Anterior cingulate cortex (tissue), 58 donors: Measurements from ENCODE around the gene CRYBG1.
A peak's percentile ranks its signal among the peaks of the same experiment; 100 is the strongest.

Experiments used
- DNase-seq, 58 donors: peaks; one replicate each; lab custom pipeline; 2025; lab: John Stamatoyannopoulos, UW

The CRYBG1 gene

DNA sequence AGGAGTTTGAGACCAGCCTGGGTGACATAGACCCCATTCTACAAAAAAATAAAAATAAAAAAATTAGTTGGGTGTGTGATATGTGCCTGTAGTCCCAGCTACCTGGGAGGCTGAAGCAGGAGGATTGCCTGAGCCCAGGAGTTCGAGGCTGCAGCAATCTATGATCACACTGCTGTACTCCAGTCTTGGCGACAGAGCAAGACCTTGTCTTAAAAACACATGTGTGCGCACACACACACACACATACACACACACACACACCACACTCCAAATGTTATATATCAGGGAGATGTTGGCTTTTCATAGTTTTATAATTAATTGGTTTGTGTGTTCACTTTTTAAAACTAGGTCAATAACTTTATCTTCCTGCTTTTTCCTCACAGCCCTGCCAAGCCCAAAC lies 158.2 kb downstream of the CRYBG1 start:
- no peak for DNase-seq

DNA sequence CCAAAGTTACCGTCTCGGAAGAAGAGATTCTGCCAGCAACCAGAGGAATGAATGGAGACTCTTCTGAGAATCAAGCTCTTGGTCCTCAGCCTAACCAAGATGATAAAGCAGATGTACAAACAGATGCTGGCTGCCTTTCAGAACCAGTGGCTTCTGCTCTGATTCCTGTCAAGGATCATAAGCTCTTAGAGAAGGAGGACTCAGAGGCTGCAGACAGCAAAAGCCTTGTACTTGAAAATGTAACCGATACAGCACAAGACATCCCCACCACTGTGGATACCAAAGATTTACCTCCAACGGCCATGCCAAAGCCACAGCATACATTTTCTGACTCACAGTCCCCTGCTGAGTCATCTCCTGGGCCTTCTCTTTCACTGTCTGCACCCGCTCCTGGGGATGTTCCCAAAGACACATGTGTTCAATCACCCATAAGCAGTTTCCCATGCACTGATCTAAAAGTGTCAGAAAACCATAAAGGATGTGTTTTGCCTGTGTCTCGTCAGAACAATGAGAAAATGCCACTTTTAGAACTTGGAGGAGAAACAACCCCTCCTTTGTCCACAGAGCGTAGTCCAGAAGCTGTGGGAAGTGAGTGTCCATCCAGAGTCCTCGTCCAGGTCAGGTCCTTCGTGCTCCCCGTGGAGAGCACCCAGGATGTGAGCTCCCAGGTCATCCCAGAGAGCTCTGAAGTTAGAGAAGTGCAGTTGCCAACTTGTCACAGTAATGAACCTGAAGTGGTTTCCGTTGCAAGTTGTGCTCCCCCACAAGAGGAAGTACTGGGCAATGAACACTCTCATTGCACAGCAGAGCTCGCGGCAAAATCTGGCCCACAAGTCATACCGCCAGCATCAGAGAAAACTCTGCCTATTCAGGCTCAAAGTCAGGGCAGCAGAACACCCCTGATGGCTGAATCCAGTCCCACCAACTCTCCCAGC lies 159.2 kb downstream of the CRYBG1 start:
- peak in 6 of 58 donors; percentile 1 to 43 (median 16) for DNase-seq

DNA sequence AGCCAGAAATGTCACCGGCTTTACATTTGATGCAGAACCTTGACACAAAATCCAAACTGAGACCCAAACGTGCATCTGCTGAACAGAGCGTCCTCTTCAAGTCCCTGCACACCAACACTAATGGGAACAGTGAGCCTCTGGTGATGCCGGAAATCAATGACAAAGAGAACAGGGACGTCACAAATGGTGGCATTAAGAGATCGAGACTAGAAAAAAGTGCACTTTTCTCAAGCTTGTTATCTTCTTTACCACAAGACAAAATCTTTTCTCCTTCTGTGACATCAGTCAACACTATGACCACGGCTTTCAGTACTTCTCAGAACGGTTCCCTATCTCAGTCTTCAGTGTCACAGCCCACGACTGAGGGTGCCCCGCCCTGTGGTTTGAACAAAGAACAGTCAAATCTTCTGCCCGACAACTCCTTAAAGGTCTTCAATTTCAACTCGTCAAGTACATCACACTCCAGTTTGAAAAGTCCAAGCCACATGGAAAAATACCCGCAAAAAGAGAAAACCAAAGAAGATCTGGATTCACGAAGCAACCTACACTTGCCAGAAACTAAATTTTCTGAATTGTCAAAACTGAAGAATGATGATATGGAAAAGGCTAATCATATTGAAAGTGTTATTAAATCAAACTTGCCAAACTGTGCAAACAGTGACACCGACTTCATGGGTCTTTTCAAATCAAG lies 160.3 kb downstream of the CRYBG1 start:
- DNase-seq: no peak

DNA sequence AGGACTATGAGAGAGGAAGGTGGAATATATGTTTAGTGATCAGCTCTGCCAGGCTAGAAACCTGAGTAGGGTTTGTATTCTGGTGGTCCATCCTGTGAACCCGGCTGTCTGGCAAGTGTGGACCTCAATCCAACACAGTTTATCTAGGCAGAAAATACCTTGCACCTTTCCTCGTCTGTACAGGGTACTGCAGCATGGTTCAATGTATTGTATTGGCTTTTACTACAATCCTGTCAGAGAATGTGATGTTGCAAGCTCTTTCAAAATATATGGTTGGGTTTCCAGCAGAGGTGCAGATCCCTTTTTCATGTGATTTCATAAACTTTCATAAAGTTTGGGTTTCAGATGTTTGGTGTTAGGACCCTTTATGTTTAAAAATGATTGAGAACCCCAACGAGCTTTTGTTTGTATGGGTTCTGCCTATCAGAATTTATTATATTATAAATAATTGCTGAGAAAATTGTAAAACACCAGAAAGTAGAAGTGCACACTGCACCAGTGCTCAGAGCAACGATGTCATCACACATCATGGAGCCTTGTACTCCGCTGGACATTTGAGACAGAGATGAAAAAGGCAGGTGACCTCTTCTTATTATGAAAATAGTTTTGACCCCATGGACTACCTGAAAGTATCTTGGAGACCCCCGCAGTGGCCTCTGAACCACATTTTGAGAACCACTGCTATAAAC lies 162.2 kb downstream of the CRYBG1 start:
- DNase-seq: no peak

DNA sequence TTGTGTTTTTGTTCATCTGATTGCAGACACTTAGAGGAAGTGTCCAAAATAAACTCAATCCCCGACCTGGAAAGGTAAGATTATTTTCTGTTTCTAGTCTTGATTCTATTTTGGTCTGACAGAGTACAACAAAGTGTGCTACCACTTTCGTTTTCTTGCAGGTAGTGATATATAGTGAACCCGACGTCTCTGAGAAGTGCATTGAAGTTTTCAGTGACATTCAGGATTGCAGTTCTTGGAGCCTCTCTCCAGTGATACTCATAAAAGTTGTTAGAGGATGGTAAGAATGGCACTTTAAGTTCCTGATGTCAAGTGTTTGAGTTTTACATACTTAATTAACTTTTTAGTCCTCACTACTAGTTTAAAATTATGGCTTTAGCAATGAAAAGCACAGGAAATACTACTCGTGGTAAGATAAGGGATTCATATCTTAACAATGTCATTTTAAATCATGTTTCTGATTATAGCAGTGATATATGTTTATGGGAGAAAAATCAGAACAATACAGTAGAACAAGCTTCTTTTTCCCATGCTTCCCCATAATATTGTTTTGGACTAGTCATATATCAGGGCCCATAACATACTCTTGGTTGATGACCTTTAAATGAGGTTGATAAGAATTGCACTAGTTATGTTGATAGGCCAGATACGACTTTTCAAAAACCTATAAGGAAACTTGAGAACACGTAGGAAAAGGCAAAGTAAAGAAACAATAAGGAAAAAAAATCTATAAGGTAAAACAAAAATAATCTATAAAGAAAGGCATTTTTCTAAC lies 164.8 kb downstream of the CRYBG1 start:
- DNase-seq: no peak

DNA sequence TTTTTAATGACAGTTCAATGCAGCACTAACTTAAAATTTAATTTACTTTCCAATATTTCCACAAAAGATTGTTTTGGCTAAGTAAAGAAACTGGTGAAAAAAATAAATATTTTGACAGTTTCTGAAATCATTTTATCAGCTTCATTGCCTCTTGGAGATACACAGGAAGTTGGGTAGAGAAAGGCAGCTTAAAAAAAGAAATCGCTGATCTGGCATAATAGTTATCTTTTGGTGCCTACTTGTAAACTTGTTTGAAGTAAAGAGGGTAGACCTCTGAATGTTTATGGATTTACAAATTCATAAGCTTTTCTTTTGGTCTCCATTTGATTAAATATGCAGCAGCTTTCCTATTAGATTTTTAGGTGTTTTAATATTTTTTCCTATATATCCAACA lies 165.4 kb downstream of the CRYBG1 start:
- DNase-seq: no peak

DNA sequence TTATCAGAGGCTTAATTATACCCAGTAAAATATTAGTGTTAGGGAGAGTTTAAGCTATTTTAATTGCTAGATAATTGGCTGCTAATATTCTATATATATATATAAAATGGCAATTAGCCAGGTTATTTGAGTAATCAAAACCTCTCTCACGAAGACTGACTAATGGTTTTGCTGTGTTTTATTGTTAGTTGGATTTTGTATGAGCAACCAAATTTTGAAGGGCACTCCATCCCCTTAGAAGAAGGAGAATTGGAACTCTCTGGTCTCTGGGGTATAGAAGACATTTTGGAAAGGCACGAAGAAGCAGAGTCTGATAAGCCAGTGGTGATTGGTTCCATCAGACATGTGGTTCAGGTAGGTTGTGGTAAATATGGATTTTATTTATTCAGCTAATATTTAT lies 166.6 kb downstream of the CRYBG1 start:
- no peak for DNase-seq

DNA sequence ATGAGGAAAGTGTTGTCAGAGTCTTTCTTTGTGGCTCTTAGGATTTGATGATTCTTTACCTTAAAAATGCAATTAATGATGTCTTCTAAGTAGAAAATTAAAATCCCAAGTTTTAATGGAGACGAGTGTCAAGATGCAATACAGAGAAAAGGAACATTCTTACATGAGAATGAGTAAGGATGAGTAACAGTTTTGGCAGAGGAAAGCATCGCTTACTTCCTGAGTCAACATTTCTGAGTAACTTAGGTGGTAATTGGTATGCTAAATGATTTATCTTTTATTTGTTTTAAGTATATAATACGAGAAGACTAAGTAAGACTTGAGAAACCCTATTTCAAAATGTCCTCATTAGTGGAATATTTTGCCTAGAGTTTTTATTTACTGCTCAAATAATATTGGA lies 167.5 kb downstream of the CRYBG1 start:
- no peak for DNase-seq

DNA sequence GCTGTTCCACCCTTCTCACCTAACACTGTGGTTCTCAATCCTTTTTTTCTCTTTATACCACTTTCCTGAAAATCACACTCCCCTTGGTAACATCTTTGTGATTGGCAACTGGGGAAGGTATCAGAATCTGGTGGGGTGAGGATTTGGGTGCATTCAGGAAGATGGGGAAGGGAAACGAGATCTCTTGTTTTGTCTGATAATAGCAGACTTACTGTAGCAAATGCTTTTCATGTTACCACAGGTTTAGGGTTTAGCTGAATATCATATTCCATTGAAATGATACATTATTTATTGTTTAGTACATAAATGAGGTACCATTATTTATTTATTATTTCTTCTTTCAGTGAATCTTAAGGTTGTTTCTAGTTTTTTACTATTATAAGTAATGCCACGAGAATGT lies 168.0 kb downstream of the CRYBG1 start:
- DNase-seq: no peak

DNA sequence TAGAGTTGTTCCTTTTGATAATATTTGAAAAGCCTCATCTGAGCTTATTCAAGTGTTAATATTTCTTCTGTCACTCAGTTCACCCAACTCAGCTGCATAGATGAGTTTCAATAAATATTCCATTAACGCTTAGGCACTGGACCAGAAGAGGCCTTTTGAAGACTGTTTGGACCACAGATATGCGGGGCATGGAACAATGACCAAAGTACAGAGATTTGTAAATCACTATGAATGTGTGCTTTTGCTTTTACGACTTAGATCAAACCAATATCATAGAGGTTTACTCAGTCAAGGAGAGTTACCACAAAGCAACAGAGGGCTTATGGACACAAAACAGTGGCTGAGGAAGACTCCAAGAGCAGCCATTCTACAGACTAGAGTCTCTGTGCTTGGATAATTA lies 168.9 kb downstream of the CRYBG1 start:
- no peak for DNase-seq

DNA sequence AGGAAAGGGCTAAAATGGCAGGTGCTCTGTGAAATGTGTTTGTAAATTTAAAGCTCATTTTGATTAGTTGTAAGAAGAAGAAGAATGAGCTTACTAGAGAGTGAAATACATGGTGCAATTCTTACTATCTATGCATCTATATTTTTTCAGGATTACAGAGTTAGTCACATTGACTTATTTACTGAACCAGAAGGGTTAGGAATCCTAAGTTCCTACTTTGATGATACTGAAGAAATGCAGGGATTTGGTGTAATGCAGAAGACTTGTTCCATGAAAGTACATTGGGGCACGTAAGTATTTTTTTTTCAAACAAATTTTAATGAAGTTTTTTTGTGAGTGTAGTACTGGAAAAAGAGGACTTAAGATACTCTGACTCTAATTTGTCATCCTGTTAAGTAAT lies 169.5 kb downstream of the CRYBG1 start:
- DNase-seq: no peak

DNA sequence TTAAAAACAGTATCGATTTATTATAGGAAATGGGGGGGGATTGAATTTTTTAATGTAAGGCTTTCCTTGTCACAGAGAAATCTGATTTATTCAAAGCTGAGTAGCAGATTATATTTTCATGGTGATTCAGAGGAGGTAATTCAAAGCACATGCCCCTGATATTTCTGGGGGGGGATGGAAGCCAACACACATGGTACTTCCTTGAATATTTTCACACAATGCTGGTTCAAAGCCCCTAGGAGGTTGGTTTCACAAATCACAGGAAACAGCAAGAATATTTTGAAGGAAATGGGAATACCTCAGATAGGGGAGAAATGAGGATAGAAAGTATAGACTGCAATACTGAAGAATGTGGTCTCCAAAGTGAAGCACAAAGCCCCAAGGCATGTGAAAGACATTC lies 170.0 kb downstream of the CRYBG1 start:
- DNase-seq: no peak

DNA sequence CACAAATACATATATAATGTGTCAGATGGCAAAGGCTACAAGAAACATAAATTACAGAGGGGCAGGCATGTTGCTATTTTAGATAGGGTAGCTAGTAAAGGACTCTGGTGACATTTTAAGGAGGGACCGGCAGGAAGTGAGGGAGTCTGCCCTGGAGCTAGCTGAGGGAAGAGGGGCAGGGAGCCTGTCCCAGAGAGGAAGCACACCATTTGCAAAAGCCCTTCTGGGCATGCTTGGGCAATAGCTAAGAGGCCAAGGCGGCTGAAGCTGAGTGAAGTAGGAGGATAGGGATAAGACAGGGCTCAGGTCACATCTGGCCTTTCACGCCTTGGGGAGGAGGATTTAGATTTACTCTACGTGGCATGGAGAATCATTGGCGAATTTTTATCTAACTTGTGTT lies 172.5 kb downstream of the CRYBG1 start:
- no peak for DNase-seq

DNA sequence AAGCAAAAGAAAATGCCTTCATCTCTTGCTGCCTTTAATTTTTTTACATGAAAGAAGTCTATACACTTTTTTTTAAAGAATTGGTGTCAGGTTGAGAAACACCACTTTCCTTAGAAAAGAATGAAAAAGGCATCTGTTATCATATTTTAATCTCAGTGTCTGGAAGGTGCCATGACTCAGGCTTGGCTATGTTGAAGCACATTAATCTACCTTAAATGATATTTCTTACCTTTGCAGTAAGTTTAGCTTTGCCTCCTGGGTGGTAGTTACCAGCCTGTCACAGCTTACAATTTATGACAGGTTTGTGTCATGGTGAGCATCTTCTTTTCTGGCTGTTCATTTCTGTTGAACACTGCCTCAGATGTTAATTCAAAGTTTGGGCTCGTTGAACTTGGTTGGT lies 173.5 kb downstream of the CRYBG1 start:
- no peak for DNase-seq

DNA sequence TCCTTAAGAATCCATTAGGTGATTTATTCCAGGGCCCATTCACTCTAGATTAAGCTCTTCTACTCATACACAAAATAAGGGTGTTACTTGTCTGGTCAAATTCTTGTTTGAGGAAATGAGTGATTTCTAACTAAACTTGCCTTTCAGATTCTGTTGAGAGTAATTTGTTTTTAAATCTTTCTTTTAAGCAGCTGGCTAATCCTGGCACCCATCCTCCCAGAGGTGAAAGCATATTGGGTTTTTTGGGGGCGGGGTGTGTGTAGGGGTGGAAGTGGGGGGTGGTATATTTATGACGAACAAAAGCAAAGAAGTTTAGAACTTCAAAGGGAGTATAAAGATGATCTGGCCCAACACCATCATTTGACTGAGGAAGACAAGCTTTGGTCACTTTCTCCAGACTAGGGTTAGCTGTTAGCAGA lies 174.1 kb downstream of the CRYBG1 start:
- DNase-seq: no peak

DNA sequence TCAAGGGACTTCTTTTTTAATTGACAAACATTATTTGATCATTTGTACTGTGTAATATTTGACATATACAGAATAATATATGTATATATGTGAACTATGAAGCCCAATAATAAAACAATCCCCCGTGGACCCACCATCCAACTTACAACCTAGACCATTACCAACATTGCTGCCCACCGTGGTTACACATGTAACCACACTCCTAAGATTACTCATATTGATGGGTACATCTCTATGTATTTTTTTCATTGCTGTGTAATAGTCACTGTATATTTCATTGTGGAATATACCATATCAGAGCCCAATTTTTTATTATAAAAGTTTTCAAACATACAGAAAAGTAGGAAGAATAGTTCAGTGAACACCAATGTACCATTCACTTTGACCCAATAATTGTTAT lies 174.5 kb downstream of the CRYBG1 start:
- no peak for DNase-seq

DNA sequence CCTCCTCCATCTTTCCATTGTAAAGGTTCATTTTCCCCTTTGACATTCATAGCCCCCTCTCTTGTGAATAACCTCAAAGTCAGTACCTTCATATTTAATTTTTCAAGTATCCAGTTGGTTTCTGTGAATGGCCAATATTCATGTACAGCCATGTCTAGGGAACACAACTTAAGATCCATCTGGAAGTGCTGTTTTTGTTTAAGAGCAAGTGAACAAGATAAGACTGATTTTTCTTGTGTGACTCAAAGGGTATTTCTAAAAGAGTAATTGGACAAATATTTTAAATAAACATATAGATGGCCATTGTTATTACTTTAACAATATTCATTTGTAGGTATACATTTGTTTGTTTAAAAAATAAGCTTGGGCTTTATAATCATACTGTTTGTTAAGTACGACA lies 175.8 kb downstream of the CRYBG1 start:
- no peak for DNase-seq

DNA sequence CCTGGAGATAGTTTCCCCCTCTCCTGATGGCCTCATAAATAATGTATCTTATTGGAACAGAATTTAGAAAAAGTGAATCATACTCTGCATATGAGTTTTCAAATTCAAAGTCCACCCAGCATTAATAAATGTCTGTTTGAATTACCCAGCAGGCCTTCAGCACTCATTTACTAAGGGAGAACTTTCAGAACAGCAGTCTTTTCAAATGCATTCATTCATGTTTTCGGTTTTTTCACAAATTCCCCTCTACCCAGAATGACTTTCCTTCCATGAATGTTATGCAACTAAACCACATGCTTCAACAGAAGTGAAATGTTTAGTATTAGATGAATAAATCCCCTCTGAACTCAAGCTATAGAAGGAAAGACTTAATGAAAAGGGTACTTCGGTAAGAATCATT lies 176.3 kb downstream of the CRYBG1 start:
- no peak for DNase-seq

DNA sequence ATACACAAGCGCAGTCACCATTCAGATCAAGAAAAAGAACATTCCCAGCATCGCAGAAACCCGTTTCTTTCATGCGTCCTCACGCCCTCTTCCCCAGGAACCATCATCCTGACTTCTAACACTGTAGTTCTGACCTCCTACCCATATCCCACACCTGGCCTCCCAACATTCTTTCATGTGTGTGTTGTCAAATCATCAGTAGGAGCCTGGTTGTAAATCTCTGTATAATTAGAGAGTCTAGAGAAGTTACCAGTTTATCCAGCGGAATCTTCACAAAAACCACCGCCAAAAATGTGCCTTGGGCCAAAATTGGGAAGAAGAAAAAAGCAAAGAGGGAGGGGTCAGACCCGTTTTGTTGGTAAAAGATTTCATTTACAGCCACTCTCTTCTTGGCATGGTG lies 177.1 kb downstream of the CRYBG1 start:
- DNase-seq: no peak

DNA sequence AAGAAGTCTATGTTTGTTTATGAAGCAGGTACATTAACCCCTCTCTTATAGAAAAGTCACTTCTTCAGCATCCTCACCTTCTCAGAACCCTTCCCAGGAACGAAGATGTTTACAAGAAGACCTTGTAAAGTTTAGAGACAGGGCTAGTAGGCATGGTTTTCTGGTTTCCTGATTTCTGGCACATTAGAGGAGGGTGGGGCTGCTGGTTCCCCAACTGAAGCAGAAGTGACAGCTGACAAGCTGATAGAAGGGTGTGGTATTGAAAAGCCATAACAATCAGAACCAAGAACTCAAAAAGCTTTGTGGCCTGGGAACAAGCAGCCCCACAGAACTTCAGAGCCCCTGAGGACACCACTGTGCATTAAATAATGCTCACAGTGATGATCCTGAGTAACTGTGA lies 177.6 kb downstream of the CRYBG1 start:
- no peak for DNase-seq

DNA sequence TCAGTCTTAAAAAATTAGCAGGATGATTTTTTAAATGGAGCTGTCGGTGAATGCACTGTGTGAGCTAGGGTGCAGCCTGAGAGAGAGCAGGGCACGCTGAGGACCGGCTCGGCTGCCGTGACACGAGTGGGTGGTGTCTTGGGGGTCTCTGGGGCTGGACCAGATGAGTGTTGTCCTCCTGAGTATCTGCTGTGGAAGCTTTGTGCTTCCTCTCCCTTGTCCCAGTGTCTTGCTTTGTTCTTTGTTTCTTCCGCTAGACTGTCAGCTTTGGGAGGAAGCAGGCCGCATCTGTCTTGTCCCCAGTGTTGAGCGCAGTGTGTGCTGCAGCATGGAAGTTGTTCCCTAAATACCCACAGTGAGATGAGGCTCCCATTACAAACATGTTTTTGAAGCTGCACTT lies 179.4 kb downstream of the CRYBG1 start:
- DNase-seq: peak in 2 of 58 donors; percentile 1 to 7
